BJ (cell line): Measurements from ENCODE around the gene RFPL4A. TPM values are rescaled to one million over a fixed set of nuclear protein-coding genes. Genes with fewer than 3 reads are reported as not detected.
A peak's percentile ranks its signal among the peaks of the same experiment; 100 is the strongest.

ENCODE experiments used
- CTCF ChIA-PET: fragments of 350-600 bp; formaldehyde crosslinking; extraction: SDS; loops from one replicate; lab custom pipeline; 2021; ENCODE audit warnings: antibody characterized with exemption, inconsistent platforms; lab: Yijun Ruan, JAX
- POLR2A ChIA-PET: fragments of 300-600 bp; sonication (Branson Sonifier 250); formaldehyde crosslinking; extraction: SDS; loops from one replicate; lab custom pipeline; 2021; ENCODE audit warnings: antibody characterized with exemption; lab: Charles Lee
- DNase-seq: peaks from one replicate; pipeline ENCODE4 v3.0.0-alpha.2; 2011; ENCODE audit warnings: low read depth
- H3K27me3 ChIP-seq: 2 replicates; pipeline ENCODE4 v1.6.0; 2011; ENCODE audit warnings: low read length; ENCODE audit not compliant: control insufficient read depth, insufficient read depth
- H3K36me3 ChIP-seq: 2 replicates; pipeline ENCODE4 v1.5.1; 2011; ENCODE audit warnings: low read length; ENCODE audit not compliant: control insufficient read depth, insufficient read depth
- H3K4me3 ChIP-seq: 2 replicates; pipeline ENCODE4 v1.5.1; 2011; ENCODE audit warnings: low read depth, mild to moderate bottlenecking, control low read depth, low read length
- polyA plus RNA-seq: library from polyadenylated mRNA; depleted of rRNA; stranded (reverse); fragments of >200 nt; gene quantifications from 2 replicates; pipeline ENCODE4 v1.2.3, GENCODE V29; 2011
- TF ChIP-seq, protein P1 (sequence below): IDR thresholded peaks from 2 replicates; pipeline ENCODE4 v1.5.1; 2011; ENCODE audit warnings: low read depth, mild to moderate bottlenecking, control low read depth, inconsistent platforms, low read length, moderate library complexity; ENCODE audit not compliant: insufficient read depth

The RFPL4A gene
- polyA plus RNA-seq, 1 experiment, result not detected

DNA sequence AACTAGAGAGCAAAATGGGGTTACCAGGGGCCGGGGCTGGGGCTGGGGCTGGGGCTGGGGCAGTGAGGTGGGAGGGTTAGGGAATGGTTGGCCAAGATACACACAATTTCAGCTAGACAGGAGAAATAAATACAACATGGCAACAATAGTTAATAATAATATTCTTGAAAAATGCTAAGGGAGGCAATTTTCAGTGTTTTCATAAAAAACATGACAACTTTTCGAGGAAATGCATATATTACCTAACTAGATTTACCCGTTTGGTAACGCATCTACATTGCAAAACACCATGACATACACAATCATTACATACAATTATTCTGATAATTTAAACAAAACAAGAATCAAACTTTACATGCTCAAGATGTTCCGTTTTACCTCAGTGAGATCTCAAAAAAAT lies 22.2 kb downstream of the RFPL4A start:
- H3K36me3 ChIP-seq, result no peaks in the 10 kb centered on the region
- CTCF ChIA-PET, result no interaction called here
- H3K27me3 ChIP-seq, result no peaks in the 10 kb centered on the region
- no peak for DNase-seq
- H3K4me3 ChIP-seq, result no peak overlapping the region
- POLR2A ChIA-PET, result no interaction called here
- TF ChIP-seq, protein P1, sequence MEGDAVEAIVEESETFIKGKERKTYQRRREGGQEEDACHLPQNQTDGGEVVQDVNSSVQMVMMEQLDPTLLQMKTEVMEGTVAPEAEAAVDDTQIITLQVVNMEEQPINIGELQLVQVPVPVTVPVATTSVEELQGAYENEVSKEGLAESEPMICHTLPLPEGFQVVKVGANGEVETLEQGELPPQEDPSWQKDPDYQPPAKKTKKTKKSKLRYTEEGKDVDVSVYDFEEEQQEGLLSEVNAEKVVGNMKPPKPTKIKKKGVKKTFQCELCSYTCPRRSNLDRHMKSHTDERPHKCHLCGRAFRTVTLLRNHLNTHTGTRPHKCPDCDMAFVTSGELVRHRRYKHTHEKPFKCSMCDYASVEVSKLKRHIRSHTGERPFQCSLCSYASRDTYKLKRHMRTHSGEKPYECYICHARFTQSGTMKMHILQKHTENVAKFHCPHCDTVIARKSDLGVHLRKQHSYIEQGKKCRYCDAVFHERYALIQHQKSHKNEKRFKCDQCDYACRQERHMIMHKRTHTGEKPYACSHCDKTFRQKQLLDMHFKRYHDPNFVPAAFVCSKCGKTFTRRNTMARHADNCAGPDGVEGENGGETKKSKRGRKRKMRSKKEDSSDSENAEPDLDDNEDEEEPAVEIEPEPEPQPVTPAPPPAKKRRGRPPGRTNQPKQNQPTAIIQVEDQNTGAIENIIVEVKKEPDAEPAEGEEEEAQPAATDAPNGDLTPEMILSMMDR, result no peak

DNA sequence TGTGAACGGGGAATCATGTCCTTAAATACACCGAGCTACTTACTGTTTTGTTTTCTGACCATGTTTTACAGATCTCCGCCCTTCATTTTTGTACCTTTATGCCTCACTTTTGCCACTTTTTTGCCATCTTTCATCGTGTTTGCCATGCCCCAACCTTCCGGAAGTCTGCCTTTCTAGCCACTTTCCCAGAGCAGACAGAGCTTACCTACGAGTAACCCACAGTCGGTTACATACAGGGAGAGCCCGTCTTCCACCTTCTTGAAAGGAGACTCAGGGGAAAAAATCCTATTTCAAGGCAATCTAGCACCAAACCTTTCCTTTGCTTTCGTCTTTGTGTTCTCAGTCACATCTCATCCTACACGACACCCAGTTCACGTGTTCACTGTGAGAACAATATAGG lies 36.1 kb downstream of the RFPL4A start:
- TF ChIP-seq, protein P1, result no peak
- CTCF ChIA-PET, result no interaction called here
- Histone ChIP-seq H3K36me3 (no peaks in the 10 kb centered on the region), H3K4me3 (no peak overlapping the region), H3K27me3 (no peaks in the 10 kb centered on the region)
- DNase-seq, result no peak
- POLR2A ChIA-PET, result no interaction called here

DNA sequence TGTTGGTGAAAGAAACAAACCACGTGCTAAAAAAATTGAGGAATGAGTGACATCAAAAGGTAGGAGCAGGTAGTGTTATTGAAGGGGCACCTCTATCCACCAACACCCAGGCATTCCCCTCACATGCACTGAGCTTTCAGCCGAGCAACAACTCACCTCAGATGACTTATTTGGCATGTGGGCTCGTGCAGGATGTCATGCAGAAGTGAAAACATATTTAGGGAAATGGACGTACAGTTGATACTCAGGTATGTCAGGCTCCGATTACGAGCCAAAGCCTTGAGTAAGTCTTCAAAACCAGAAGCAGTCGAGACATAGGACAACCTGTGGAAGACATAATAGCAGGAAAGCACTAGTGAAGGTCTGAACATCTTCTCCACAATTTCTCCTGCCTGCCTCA lies 42.5 kb downstream of the RFPL4A start:
- no peak for DNase-seq
- Histone ChIP-seq H3K27me3 (no peaks in the 10 kb centered on the region), H3K4me3 (no peak overlapping the region), H3K36me3 (no peaks in the 10 kb centered on the region)
- CTCF ChIA-PET, result no interaction called here
- TF ChIP-seq, protein P1, result no peak
- POLR2A ChIA-PET, result no interaction called here

DNA sequence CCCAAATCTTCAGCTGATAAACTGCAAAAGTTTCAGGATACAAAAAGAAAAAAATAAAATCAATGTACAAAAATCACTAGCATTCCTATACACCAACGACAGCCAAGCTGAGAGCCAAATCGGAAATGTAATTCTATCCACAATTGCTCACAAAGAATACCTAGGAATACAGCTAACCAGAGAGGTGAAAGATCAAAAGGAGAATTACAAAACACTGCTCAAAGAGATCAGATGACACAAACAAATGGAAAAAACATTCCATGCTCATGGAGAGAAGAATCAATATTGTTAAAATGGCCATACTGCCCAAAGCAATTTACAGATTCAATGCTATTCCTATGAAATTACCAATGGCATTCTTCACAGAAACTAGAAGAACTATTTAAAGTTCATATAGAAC lies 43.4 kb downstream of the RFPL4A start:
- POLR2A ChIA-PET, result no interaction called here
- CTCF ChIA-PET, result no interaction called here
- no peak for DNase-seq
- Histone ChIP-seq H3K36me3 (no peaks in the 10 kb centered on the region), H3K27me3 (no peaks in the 10 kb centered on the region), H3K4me3 (no peak overlapping the region)
- TF ChIP-seq, protein P1, result no peak

DNA sequence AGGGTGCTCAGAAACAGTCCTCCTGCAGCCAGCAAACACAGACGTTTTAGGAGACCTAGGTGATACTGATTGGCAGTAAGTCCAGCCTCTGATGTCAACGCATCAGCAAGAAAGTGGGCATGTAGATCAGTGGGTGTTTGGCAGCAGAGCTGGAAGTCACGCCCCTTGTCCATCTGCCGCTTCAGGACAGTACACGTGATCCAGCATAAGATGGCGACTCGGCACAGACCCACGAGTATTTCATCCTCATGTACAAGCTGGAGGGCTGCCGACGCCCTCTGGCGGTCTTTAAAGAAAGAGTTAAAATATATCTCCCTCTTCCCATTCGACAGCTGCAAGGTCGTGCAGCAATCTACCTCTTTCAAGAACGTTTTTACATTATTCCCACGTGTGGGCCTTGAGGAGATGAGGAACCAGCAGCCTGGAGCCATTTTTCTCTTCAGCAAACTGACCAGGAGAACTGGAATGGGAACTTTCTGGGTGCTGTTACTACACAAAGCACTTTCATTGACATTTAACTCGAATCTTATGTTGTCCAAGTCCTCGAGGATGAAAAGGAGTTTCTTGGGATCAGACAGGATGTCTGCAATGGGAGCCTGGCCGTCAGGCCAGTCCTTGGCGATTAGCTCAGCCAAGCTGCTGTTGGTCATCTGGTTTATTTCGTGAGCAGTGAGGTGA lies 50.6 kb downstream of the RFPL4A start:
- Histone ChIP-seq H3K27me3 (no peaks in the 10 kb centered on the region), H3K36me3 (no peaks in the 10 kb centered on the region), H3K4me3 (no peak overlapping the region)
- CTCF ChIA-PET, result interaction anchor here (1.5 kb wide), 1 partner anchor 177 kb away, joined by 5 read pairs; no protein-coding TSS in a partner anchor
- TF ChIP-seq, protein P1, result 0 out of 2 replicates have a peak, but pooled peaks have one; percentile 19
- no peak for DNase-seq
- POLR2A ChIA-PET, result no interaction called here
